GM12874 (cell line): ENCODE measurements around the gene OR52H1.

Experiments used
- TF ChIP-seq, protein P1 (sequence below): IDR thresholded peaks from 2 replicates; pipeline ENCODE4 v1.5.1; 2011; ENCODE audit warnings: low read depth, mild to moderate bottlenecking, control low read depth, low read length, moderate library complexity; ENCODE audit not compliant: insufficient read depth

The OR52H1 gene

DNA sequence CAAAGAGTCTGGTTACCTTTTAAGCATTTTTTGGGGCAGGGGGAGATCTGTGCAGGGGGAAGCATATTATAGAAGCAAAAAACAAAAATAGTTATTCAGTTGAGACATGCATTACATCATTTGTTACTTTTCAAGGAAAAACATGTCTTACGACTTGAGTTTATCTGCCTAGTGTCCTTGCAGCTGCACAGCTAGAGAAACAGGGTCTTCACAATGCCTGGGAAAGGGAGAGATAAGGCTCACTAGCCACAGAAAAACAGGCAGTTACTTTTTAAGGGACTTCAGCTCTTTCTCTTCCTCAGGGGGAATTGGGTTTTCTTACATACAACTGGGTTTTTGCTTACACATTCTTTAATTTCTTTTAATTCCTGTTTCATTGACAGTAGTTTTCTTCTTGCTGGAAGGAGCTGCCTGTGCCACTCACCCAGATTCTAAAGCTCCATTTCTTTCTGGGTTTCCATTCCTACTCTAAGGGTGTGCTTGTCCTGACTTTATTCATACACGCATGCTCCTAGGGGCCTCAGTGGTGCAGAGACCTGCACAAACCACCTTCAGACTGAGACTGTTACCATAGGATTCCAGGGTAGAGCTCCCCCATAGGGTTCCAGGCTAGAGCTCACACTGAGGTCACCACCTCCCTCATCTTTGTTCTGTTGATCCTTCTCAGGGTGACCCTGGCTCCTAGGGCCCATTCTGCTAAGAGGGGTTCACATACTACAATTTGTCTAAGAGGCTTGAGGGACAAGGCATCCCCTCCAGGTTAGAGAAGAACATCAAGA is 17.1 kb downstream of the OR52H1 start:
- TF ChIP-seq, protein P1, sequence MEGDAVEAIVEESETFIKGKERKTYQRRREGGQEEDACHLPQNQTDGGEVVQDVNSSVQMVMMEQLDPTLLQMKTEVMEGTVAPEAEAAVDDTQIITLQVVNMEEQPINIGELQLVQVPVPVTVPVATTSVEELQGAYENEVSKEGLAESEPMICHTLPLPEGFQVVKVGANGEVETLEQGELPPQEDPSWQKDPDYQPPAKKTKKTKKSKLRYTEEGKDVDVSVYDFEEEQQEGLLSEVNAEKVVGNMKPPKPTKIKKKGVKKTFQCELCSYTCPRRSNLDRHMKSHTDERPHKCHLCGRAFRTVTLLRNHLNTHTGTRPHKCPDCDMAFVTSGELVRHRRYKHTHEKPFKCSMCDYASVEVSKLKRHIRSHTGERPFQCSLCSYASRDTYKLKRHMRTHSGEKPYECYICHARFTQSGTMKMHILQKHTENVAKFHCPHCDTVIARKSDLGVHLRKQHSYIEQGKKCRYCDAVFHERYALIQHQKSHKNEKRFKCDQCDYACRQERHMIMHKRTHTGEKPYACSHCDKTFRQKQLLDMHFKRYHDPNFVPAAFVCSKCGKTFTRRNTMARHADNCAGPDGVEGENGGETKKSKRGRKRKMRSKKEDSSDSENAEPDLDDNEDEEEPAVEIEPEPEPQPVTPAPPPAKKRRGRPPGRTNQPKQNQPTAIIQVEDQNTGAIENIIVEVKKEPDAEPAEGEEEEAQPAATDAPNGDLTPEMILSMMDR: no peak

DNA sequence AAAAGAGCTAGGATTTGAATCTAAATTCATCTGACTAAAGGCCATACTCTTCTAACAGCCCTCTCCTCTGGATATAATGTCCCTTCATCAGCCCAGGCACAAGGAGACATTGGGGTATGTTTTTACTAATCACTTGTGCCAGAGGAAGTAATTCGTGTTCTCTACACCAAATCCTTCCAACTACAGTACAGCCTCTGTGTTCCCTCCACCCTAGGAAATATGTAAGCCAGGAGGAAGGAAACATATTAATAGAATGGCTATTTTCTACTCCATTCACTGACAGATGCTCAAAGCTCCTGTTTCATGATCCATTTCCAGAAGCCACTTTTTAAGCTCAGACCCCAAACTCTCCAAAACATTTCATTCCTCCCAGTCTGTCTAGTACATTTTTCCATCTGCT is 19.8 kb downstream of the OR52H1 start:
- TF ChIP-seq, protein P1: no peak

GRCh38 chr11:5527716-5528115 is 20.6 kb downstream of the OR52H1 start:
- TF ChIP-seq, protein P1: no peak

DNA sequence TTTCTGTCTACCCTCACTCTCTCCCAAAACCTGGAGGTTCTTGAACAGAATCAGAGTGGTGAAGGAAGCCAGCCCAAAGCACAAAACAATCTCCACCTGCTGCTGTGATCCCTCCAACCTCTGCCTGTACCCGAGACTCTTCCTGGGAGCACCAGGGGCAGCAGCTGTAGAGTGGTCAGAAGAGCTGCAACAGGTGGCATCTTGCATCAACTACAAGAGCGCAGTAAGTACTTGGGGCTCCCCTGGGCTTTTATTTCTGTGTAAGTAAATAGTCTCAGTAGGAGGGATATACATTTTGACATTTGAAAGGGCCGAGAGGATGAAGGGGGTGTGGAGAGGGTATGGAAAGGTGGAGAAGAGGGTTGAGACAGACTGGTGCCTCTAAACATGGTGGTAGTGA is 23.6 kb downstream of the OR52H1 start:
- TF ChIP-seq, protein P1: no peak

GRCh38 chr11:5522308-5522707 is 26.0 kb downstream of the OR52H1 start:
- TF ChIP-seq, protein P1: no peak

- TF ChIP-seq, protein P1: no peak
Observed at GRCh38 chr11:5521540-5521939, 26.8 kb downstream of the OR52H1 start.

DNA sequence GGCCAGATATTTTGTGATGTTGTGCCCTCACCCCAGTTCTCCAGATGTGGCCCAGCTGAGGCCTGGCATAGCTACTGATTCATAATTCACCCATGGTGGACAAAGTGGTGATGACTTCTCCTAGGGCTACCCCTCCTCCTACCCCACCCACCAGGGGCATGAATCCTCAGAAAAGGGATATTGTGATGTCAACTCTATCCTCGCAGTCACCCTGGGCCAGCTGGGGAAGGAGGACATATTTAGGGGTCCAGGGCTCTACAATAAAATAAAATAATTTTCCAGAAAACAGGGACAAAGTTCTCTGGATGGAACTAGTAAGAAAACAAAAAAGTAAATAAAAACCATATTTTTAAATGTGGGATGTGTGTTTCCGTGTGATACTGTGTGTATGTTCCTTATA is 31.7 kb downstream of the OR52H1 start, which contains the start of gene UBQLNL:
Gene UBQLNL (minus strand): TSS at position 101 of the 400 bp plus-strand sequence. CDS start 258 bp downstream, outside the sequence.
- TF ChIP-seq, protein P1: no peak
